ENCODE data around the gene MYH16. TPM values are rescaled to one million over a fixed set of nuclear protein-coding genes. Genes with fewer than 3 reads are reported as not detected.

Gene MYH16
- total and polyA plus RNA-seq, 9 of the 15 experiments (the other 6 are each of a cell fraction or from before 2014, with no cell fraction given): 0.09 TPM; not detected in 8

GRCh38 chr7:99325592-99326407 lies 53.2 kb downstream of the MYH16 start, which contains the start of gene ARPC1A (continued):
- TF ChIP-seq BRF1 (IDR thresholded peaks at IDR 0.05; ENCODE audit: borderline replicate concordance, extremely low read depth, insufficient read length): no peak
- 0 out of 2 replicates have a peak, but pooled peaks have one; percentile 20 for TF ChIP-seq ZNF165 (CRISPR knock-in tag; IDR thresholded peaks at IDR 0.05; ENCODE audit: borderline replicate concordance)
- no peak for TF ChIP-seq HLTF (IDR thresholded peaks at IDR 0.05)
- TF ChIP-seq HMGN3 (IDR thresholded peaks at IDR 0.05; ENCODE audit: borderline replicate concordance, extremely low read depth, insufficient read length, low read depth, low read length): peak; percentile 92
- peak; percentile 68 for TF ChIP-seq HCFC1 (IDR thresholded peaks at IDR 0.05; ENCODE audit: low read depth, low read length)
- TF ChIP-seq KLF16 (IDR thresholded peaks at IDR 0.05): peak; percentile 76
- peak; percentile 99 for TF ChIP-seq RBBP5 (IDR thresholded peaks at IDR 0.05; ENCODE audit: borderline replicate concordance, insufficient read depth, low read length, poor library complexity, severe bottlenecking)
- TF ChIP-seq RNF2 (IDR thresholded peaks at IDR 0.05): peak; percentile 52; the same call in 1 of the 2 replicates
- no peak for TF ChIP-seq RFX7 (CRISPR knock-in tag; IDR thresholded peaks at IDR 0.05)
- TF ChIP-seq CEBPB (tag; IDR thresholded peaks at IDR 0.05): peak; percentile 64
- TF ChIP-seq AFF1 (IDR thresholded peaks at IDR 0.05; ENCODE audit: low read depth in 1 of 2, partially characterized antibody in 2 of 2): peak in 1 of 2 experiments; percentile 16
- TF ChIP-seq UBTF (IDR thresholded peaks at IDR 0.05; ENCODE audit: borderline replicate concordance in 1 of 2, low read depth in 2 of 2, low read length in 2 of 2): peak; percentile 94 to 99; a peak in 3 of 4 replicates
- TF ChIP-seq MLX (CRISPR knock-in tag; conservative IDR thresholded peaks at IDR 0.05): no peak
- peak; percentile 81 for TF ChIP-seq E2F1 (CRISPR knock-in tag; IDR thresholded peaks at IDR 0.05)

Measured in K562 (cell line).